ENCODE data around the gene PNLDC1.

PNLDC1 gene

DNA sequence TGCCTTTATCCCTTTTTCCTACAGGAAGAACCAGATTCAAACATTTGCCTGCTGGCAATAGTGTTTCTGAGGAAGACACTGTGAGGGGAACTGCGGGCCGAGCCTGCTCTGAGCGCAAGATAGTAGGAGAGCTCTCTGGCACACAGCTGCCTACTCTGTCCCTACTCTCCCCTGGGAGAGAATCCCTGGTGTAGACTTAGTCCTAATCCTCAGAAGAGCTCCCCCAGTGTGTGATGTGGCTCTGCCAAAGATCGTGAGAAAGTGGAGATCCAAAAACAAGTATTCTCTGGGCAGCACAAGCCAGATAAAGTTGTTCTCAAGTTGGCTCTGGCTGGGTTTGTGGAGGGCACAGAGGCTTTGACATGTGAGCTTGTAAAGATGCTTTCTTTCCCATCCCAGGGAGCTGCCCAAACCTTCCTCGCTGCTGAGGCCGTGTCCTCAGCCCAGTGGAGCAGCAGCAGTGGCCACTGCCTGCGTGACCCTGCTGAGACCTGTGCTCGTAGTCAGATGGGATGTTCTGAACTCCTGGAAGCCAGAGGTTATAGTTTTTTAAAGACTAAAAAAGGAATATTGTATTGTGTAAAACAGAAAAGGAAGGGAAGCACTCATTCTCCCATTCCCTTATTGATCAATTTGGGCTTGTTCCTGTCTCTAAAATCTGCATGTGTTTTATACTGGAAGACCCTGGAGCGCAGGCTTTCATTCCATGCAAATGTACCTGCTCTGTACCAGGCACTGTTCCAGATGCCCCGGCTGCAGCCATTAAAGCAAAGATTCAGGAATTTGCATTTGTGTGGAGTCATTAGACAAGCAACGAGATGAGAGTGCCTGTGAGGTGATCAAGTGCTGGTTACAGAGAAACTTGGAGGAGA lies 30.7 kb downstream of the PNLDC1 start:
- Histone ChIP-seq H3K9me3 (ENCODE audit: severe bottlenecking) (no peaks in the 10 kb centered on the region), H3K36me3 (no peaks in the 10 kb centered on the region), H3K27me3 (ENCODE audit: insufficient read depth, low read depth, severe bottlenecking) (no peaks in the 10 kb centered on the region), H3K27ac (no peak overlapping the region), H3K4me3 (ENCODE audit: low read depth, low read length) (no peak overlapping the region)
- TF ChIP-seq, protein P1, sequence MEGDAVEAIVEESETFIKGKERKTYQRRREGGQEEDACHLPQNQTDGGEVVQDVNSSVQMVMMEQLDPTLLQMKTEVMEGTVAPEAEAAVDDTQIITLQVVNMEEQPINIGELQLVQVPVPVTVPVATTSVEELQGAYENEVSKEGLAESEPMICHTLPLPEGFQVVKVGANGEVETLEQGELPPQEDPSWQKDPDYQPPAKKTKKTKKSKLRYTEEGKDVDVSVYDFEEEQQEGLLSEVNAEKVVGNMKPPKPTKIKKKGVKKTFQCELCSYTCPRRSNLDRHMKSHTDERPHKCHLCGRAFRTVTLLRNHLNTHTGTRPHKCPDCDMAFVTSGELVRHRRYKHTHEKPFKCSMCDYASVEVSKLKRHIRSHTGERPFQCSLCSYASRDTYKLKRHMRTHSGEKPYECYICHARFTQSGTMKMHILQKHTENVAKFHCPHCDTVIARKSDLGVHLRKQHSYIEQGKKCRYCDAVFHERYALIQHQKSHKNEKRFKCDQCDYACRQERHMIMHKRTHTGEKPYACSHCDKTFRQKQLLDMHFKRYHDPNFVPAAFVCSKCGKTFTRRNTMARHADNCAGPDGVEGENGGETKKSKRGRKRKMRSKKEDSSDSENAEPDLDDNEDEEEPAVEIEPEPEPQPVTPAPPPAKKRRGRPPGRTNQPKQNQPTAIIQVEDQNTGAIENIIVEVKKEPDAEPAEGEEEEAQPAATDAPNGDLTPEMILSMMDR (IDR thresholded peaks at IDR 0.05; ENCODE audit: low read depth, low read length), result no peak
- no peak for DNase-seq

DNA sequence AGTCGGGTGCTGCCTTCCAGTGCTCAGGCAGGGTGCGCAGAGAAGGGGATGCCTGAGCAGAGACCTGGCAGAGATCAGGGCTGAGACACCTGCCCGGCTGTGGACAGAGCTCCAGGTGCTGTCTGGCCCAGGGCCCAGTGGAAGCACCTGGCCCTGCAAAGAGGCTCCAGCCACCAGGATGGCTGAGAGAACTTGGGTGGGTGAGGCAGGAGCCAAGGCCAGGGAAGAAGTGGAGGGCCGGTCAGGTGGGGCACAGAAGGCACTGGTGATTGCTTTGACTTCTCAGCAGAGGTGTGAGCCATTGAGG lies 31.2 kb downstream of the PNLDC1 start:
- TF ChIP-seq, protein P1 (IDR thresholded peaks at IDR 0.05; ENCODE audit: low read depth, low read length), result no peak
- no peaks in the 10 kb centered on the region for H3K9me3 ChIP-seq (ENCODE audit: severe bottlenecking)
- H3K27me3 ChIP-seq (ENCODE audit: insufficient read depth, low read depth, severe bottlenecking), result no peaks in the 10 kb centered on the region
- H3K4me3 ChIP-seq (ENCODE audit: low read depth, low read length), result no peak overlapping the region
- DNase-seq, result no peak
- no peak overlapping the region for H3K27ac ChIP-seq
- H3K36me3 ChIP-seq, result no peaks in the 10 kb centered on the region

DNA sequence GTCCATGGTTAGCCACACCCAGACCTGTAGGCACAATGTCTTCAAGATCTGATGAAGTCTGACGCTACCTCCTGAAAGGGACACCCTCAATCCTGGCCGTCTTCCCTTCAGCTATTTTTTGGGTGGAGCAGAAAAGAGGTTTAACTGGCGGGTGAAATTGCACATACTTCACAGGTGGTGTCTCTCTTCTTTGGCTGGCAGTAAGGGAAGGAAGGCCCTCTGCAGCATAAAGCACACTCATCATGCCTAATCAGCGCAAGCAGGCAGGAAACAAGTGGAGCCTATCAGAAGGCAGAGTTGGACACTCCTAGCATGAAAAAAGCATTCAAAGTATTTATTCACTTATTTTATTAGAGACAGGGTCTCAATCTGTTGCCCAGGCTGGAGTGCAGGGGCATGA lies 32.9 kb downstream of the PNLDC1 start:
- Histone ChIP-seq H3K36me3 (no peaks in the 10 kb centered on the region), H3K27me3 (ENCODE audit: insufficient read depth, low read depth, severe bottlenecking) (no peaks in the 10 kb centered on the region), H3K4me3 (ENCODE audit: low read depth, low read length) (no peak overlapping the region), H3K9me3 (ENCODE audit: severe bottlenecking) (no peaks in the 10 kb centered on the region), H3K27ac (no peak overlapping the region)
- TF ChIP-seq, protein P1 (IDR thresholded peaks at IDR 0.05; ENCODE audit: low read depth, low read length), result no peak
- DNase-seq, result no peak

DNA sequence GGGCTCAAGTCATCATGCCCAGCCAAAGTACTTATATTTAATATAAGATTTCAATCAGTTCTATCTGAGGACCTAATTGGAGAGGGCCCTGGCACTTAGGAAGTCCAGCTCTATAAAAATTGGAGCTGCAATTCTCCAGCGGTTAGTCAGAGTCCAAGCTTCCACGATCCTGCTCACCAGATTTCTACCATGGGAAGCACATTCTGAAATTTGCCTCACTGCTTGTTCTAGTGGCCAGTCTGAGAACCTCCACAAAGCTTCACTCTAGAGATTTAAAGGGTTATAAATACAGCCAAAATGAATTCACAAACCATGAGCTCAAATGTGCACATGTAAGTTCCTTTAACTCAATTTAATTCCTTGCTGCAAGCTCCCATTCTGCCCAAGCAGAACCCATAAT lies 33.5 kb downstream of the PNLDC1 start:
- no peaks in the 10 kb centered on the region for H3K9me3 ChIP-seq (ENCODE audit: severe bottlenecking)
- no peaks in the 10 kb centered on the region for H3K36me3 ChIP-seq
- TF ChIP-seq, protein P1 (IDR thresholded peaks at IDR 0.05; ENCODE audit: low read depth, low read length), result no peak
- H3K4me3 ChIP-seq (ENCODE audit: low read depth, low read length), result no peak overlapping the region
- H3K27me3 ChIP-seq (ENCODE audit: insufficient read depth, low read depth, severe bottlenecking), result no peaks in the 10 kb centered on the region
- no peak overlapping the region for H3K27ac ChIP-seq
- no peak for DNase-seq

DNA sequence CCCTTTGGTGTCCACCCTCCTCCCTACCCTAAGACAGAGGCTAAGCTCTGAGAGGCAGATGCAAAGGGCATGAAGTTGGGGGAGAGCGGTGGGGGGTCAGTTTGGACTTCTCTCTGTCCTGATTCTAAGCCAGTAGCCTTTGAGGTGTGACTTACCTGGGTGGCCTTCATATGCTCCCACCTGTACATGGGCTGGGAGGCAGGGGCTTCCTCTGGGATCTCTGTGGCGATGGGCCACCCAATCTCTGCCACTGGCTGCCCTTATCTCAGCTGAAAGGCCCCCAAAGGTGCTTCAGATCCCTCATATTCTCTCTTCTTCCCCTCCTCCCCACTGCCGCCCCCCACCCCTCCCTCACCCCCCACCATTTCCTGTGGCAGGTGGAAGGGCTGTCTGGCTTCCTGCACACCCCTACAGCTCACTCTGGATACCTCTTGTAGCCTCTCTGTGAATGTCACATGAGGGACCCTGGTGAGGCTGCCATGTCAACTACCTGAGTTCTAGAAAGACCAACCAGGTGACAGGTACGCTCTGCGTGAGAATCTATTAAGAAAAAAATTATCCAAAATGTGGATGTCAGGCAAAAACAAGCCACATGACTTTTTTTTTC lies 34.0 kb downstream of the PNLDC1 start:
- no peak overlapping the region for H3K4me3 ChIP-seq (ENCODE audit: low read depth, low read length)
- H3K9me3 ChIP-seq (ENCODE audit: severe bottlenecking), result no peaks in the 10 kb centered on the region
- no peaks in the 10 kb centered on the region for H3K27me3 ChIP-seq (ENCODE audit: insufficient read depth, low read depth, severe bottlenecking)
- no peaks in the 10 kb centered on the region for H3K36me3 ChIP-seq
- no peak overlapping the region for H3K27ac ChIP-seq
- TF ChIP-seq, protein P1 (IDR thresholded peaks at IDR 0.05; ENCODE audit: low read depth, low read length), result no peak
- no peak for DNase-seq

Data from WERI-Rb-1 (cell line).